Neutrophil (primary cell): ENCODE results near the gene HERC5.
A peak's percentile ranks its signal among the peaks of the same experiment; 100 is the strongest.

Source experiments
- H3K27ac ChIP-seq: fragments of 200-600 bp; sonication (generic); 2 replicates; pipeline ENCODE4 v1.5.1; 2016; ENCODE audit warnings: mild to moderate bottlenecking, moderate library complexity
- H3K27me3 ChIP-seq: fragments of 200-600 bp; sonication (generic); 2 replicates; pipeline ENCODE4 v1.6.0; 2016; ENCODE audit warnings: mild to moderate bottlenecking
- H3K36me3 ChIP-seq: fragments of 200-600 bp; sonication (generic); 2 replicates; pipeline ENCODE4 v1.5.1; 2017
- H3K4me1 ChIP-seq, 2 experiments: fragments of 200-600 bp in 1 of 2; sonication (generic) in 1 of 2; 1 replicate in 1 of 2; 2 replicates in 1 of 2; pipeline versions ENCODE4 v1.5.1 to v1.6.1; 2013 to 2016; ENCODE audit warnings: low read depth in 1 of 2, low read length in 1 of 2, mild to moderate bottlenecking in 1 of 2, moderate library complexity in 1 of 2; ENCODE audit not compliant: control insufficient read depth in 1 of 2, insufficient read depth in 1 of 2
- H3K4me3 ChIP-seq, 2 experiments: fragments of 200-600 bp in 1 of 2; sonication (generic) in 1 of 2; 1 replicate in 1 of 2; 2 replicates in 1 of 2; pipeline ENCODE4 v1.5.1; 2013 to 2016; ENCODE audit warnings: low read depth in 1 of 2, low read length in 1 of 2, mild to moderate bottlenecking in 1 of 2, moderate library complexity in 1 of 2
- H3K9me3 ChIP-seq: fragments of 200-600 bp; sonication (generic); 2 replicates; pipeline ENCODE4 v1.5.1; 2016
- CTCF ChIP-seq: fragments of 200-600 bp; sonication (generic); IDR thresholded peaks from 2 replicates; pipeline ENCODE4 v1.5.1; 2016; ENCODE audit warnings: antibody characterized with exemption

Gene HERC5

DNA sequence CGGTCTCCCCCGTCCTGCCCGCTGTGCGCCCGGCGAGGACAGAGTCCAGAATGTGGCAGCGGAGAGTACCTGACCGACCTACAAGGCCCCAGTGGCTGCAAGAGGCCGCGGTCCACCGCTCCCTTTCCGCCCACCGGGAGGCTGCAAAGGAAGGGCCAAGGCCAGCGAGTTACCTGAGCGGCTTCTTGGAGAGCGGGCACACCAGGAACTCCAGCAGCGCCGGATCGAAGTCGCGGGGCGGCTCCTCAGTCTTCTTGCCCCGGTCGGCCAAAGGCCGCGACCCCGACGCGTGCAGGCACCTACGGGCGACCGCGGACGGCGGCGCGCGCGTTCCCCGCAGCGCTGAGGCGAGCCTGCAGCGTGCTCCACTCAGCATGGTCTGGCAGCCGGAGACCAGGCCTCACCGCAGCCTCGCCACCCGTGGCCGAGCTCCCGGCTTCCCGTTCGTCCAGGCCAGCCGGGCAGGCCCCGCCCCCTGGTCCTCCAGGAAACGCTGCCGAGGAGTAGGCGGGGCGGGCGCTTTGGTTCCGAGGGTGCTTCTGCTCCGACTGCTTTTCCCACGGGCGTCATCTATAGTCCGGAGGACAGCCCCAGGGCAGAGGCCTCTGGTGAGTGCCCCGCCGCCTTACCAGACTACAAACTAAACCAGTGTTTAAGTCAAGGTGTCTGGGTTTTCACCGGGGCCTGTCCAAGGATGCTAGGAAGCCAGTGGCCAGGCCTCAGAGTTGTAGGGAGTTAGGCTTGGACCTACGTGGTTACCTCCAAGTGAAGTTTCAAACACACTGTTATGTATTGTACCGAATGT is 66.6 kb downstream of the HERC5 start, which contains the start of gene PYURF:
PYURF (minus strand) TSS at position 452 of the 805 bp plus-strand sequence; CDS start at position 376, 76 bp downstream.
- Histone ChIP-seq H3K4me1 (peaks cover 31 to 33% of the 10 kb centered on the region in 2 experiments), H3K27ac (peak within 1 kb of the TSS; percentile 65), H3K27me3 (no peaks in the 10 kb centered on the region), H3K4me3 (peak within 1 kb of the TSS; percentile 79 to 81), H3K36me3 (no peaks in the 10 kb centered on the region), H3K9me3 (no peaks in the 10 kb centered on the region)
- TF ChIP-seq CTCF, result no peak

DNA sequence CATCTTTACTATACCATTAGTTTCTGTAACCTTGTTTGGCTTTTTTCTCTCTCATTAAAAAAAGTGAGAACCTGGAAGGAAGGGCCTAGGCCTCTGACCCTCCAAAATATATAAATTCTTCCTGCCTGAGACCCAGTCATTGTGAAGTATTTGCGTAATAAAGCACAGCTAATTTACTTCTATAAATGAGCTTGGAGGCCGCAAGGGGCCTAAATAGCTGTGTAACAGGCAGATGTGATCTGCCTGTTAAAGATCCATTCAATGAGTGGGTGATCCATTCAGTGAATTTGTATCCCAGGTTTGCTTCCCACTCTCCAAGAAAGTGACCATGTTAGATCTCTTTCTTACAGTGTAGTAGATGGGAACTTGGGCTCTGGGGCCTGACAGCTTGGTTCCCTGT is 67.3 kb downstream of the HERC5 start:
- no peaks in the 10 kb centered on the region for H3K9me3 ChIP-seq
- H3K27me3 ChIP-seq, result no peaks in the 10 kb centered on the region

DNA sequence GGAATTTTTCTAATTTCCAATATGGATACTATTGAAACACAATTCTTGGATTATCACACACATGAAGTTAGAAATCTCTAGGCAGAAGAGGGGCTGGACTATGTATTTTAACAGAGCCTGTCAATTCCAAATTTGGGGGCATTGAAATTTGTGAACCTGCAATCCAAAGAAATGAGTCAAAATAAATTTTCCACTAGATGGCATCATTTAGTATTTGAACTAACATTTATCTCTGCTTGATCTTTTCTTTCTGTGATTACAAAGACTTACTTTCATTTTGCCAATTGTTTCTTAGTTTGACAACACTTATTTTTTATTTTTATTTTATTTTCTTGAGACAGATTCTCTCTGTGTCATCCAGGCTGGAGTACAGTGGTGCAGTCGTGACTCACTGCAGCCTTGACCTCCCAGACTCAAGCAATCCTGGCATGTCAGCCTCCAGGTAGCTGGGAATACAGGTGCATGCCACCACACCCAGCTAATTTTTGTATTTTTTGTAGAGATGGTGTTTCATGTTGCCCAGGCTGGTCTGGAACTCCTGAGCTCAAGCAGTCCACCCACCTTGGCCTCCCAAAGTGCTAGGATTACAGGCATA is 69.4 kb downstream of the HERC5 start:
- H3K27me3 ChIP-seq, result no peaks in the 10 kb centered on the region
- TF ChIP-seq CTCF, result no peak
- no peak overlapping the region for H3K27ac ChIP-seq
- no peaks in the 10 kb centered on the region for H3K36me3 ChIP-seq
- peaks cover 31 to 33% of the 10 kb centered on the region in 2 experiments for H3K4me1 ChIP-seq
- H3K4me3 ChIP-seq, result no peak overlapping the region
- no peaks in the 10 kb centered on the region for H3K9me3 ChIP-seq

More for the DNA sequence above, 67.3 kb downstream of the HERC5 start:
- H3K4me3 ChIP-seq, result peak overlapping the region; percentile 79 to 81
- H3K4me1 ChIP-seq, result peaks cover 31 to 33% of the 10 kb centered on the region in 2 experiments
- H3K27ac ChIP-seq, result peak overlapping the region; percentile 65
- H3K36me3 ChIP-seq, result no peaks in the 10 kb centered on the region
- no peak for TF ChIP-seq CTCF

DNA sequence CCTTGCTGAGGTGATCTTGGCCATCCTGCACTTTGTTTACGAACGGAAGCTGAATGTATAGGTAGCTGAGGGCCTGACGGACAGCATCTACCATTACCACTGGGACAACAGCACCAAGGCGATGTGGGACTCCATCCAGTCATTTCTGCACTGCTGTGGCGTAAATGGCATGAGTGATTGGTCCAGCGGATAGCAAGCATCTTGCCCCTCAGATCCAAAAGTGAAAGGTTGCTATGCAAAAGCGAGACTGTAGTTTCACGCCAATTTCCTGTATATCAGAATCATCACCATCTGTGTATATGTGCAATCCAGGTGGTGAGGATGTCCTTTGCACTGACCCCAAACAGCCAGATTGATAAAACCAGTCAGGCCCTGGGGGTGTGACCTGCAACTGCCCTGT is 70.9 kb downstream of the HERC5 start:
- Histone ChIP-seq H3K27ac (no peak overlapping the region), H3K4me3 (no peak overlapping the region), H3K4me1 (peaks cover 23 to 24% of the 10 kb centered on the region in 2 experiments), H3K27me3 (no peaks in the 10 kb centered on the region), H3K36me3 (no peaks in the 10 kb centered on the region), H3K9me3 (no peaks in the 10 kb centered on the region)
- TF ChIP-seq CTCF, result no peak

GRCh38 chr4:88528861-88529260 is 71.9 kb downstream of the HERC5 start:
- Histone ChIP-seq H3K27me3 (no peaks in the 10 kb centered on the region), H3K4me3 (no peak overlapping the region), H3K36me3 (no peaks in the 10 kb centered on the region), H3K4me1 (peaks cover 15 to 17% of the 10 kb centered on the region in 2 experiments), H3K9me3 (no peaks in the 10 kb centered on the region), H3K27ac (no peak overlapping the region)
- no peak for TF ChIP-seq CTCF
